Kidney tubule cell (primary cell): Measurements from ENCODE around the gene NCKAP5.

Experiments used
- DNase-seq: peaks from one replicate; pipeline ENCODE4 v3.0.0-alpha.2; 2018; ENCODE audit warnings: low spot score

Gene NCKAP5

DNA sequence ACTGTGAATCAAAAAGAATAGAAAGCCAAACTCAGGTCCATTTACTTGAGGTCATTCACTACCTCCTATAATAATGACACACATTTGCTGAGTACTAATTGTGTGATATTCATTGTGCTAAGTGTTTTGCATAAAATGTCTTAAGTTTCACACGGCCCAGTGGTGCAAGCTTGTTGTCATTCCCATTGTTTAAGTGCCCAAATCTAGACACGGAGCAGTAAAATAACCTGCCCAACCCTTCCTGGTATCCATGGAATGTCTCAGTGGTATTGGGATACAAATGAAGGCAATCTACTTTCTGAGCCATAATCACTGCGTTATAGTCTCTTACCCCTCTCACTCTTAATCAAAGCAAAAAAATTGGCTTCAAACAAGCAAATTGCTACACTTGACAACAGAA lies 233.3 kb downstream of the NCKAP5 start:
- DNase-seq: no peak

DNA sequence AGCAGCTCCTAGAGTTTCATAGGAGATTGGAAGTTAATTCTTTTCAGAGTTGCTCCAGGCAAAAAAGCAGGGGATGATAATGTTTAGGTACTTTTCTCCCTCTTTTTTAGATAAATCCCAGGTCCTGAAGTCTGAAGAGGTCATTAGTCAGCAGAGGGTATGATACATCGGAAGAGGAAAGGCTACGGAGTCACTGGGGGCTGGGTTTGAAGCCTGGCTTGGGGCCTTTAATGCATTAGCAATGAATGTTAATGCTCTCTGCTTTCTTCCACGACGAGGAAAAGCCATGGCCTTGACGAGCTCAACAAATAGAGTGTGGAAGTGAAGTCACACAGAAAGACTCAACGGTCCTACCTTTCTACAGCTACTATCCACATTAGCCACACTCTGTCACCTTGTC lies 235.1 kb downstream of the NCKAP5 start:
- DNase-seq: no peak

DNA sequence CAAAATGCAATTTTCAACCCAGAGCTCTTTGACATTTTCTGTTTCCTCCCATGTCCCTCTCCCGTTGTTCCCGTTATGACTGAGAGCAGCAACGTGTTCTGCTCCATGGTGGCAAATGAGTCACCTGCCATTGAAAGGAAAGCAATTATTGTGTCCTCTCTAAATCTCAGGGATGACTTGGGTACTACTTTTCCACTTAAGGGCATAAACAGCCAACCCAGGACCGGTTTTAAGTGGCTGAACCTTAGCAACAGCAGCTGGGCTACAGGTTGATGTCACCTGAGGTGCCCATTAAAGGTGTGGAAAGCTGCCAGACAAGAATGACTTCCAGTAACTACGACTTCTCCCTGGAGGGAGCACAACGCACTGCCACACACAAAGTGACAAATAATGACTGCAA lies 236.8 kb downstream of the NCKAP5 start:
- peak; percentile 43 for DNase-seq

DNA sequence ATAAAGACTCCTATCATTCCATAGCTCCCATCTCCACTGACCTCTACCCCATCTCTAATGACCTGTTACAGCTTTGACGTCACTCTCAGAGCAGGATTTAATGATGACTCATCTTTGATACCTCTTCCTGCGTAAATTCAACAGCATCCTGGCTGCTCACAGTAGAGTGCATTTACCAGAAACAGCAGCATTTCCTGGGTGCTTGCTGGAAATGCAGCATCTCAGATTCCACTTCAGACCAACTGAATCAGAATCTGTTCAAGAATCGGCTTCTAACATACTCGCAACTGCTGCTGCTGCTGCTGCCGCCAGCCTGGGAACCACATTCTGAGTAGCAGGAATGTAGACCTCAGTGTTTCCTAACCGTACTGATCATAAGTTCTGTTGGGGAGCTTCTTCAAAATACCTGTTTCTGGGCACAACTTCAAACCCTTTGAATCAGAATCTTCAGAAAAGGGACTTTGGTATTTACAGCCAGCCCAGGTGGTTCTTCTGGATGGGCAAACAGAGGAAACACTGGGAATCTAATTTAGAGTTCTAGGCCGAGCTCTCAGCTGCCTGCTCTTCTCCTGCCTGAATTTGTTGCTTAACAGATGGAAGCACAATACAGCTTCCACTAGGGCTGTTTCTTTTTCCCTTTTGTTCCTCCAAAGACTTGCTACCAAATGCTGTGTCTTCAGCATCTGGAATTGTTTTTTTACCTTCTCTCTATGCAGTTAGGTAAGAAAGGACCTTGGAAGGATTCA lies 241.4 kb downstream of the NCKAP5 start:
- peak; percentile 42 for DNase-seq

DNA sequence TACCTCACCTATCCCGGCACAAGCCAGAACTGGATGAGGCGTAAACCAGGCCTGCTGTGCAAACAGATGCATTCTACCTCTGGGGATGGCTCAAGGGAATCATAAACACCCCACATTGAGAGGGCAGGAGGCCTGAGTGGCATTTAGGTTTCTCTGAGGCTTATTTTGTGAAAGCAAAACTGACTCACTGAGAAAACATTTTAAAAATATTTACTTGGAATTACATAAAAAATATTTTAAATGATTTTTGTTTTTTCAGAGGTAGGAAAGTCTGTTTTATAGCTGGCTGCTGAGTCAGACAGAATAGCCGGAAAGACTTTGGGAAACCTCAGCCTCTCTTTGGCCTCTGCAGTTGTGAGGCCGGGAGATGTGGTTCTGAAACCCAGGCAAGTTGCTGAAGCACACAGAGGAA lies 244.1 kb downstream of the NCKAP5 start:
- no peak for DNase-seq

DNA sequence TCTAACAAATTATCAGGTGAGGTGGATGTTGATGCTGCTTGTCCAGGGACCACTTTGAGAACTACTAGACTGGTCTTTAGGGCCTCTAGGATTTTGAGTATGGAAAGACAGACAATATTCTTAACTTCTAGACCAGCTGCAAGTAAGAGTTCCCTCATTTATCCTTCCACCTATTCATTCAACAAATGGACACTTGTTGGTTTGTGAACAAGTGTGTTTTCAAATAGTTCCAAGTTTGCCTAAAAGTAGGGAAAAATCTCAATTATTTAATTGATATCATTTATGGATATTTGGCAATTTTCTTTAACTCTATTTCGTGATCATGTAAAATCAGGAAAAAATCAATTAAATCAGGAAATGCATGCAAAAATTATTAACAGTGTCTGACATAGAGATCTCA lies 245.4 kb downstream of the NCKAP5 start:
- DNase-seq: no peak

DNA sequence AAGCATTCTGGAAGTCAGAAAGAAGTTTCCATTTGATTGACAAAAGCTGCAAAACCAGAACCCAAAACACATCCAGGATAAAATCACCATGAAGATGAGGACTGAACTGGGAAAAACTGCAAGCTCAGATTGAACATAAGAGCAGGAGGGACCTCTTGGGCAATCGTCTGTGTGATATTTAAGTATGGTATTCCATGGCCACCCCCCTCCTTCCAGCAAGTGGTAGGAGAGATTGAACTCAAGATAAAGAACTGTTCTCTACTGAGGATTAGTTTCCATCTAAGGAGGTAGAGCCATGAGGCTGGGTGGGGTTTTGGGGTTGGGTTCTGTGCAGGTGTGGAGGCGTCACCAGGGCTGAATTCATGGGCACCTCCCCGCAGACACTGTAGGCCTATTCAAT lies 251.1 kb downstream of the NCKAP5 start:
- DNase-seq: no peak

DNA sequence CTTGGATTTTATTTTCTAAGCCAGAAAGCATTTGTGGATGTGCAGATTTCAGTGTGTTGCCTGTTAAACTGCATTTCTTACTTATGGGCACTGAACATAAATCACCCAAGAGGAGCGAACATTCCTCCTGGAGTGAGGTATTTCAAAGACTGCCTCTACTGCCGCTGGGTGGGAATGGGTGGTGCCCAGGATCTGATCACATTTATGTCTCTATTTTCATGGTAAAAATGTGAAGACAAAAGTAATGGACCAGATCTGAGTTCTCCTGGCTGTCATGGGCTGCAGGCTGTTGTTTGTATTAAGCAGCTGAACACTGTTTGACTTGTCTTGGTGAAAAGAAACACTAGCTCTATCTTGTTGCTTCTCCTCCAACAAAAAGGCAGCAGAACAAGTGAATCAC lies 251.7 kb downstream of the NCKAP5 start:
- DNase-seq: no peak

DNA sequence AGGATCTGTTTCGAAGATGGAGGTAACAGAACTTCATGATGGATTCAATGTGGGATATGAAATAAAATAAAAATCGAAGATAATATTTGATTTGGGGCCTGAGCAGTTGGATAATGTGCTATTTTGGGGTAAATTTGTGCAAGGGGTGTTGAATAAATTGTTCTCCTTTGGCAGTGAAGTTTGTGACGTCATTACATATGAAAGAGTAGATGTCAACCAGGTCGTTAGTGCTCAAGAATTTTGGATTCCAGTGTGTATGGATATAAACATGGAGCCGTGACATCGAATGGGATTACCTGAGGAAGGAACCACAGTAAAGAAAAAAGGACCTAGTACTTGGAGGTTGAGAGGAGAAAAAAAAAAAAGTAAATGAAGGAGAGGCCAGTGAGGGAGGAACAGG lies 253.0 kb downstream of the NCKAP5 start:
- no peak for DNase-seq

DNA sequence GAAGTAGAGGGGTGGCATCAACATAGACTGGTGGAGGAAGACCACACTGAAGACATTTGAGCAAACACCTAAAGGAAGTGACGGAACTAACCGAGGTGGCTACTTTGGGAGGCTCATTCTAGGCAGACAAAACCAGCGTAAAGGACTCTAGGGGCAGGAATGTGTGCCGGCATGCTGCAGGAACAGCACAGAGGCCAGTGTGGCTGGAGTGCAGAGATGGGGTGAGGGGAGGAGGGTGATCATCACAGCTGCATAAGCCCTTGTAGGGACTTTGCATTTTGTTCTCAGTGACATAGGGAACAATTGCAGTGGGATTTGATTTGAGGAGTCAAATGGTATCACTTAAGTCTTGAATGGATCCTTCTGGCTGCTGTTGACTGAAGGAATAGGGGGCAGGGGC lies 253.5 kb downstream of the NCKAP5 start:
- no peak for DNase-seq

DNA sequence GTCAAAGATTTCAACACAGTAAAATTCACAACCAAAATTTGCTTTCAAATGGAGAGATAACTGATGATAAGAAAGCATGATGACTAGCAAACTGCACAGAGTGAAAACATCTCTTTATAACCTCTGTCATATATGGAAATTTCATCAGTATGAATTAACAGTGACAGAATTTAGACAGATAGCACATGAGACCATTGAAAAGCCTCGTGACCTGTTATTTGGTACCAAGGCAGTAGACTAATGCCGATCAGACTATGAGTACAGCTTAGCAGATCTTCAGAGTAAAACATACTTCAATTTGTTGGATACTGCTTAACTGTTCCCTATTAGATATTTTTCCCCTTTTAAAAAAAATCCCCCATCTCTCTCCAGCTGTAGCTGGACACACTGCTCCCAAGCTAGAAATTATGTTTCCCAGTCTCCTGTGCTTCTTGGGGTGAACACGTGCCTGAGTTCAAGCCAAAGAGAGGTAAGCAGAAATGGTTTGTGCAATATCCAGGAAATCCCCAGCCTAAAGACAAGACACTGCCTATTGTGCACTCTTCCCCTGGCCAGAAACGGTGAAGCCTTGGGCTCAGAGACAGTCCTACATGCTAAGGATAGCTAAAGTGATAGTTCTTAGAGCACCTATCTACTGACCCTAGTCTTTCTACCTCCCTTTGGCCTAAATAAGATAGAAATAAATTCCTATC lies 256.1 kb downstream of the NCKAP5 start:
- DNase-seq: no peak

DNA sequence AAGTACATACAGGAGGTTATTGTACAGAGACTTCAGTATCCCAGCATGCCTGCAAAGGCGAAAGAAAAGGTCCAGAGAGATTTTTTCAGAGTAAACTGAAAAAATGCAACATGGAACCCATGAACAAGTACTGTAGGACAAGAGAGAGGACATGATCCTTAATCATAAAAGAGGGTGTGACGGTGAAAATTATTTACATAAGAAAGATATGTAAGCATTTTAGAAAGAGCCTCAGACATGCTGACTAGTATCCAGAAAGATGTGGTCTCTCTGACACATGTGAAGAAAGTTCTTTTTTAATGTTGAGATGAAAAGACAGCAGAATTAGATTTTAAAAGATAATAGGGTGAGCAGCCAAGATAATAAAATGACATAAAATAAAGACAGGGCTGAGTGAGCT lies 262.0 kb downstream of the NCKAP5 start:
- DNase-seq: no peak

DNA sequence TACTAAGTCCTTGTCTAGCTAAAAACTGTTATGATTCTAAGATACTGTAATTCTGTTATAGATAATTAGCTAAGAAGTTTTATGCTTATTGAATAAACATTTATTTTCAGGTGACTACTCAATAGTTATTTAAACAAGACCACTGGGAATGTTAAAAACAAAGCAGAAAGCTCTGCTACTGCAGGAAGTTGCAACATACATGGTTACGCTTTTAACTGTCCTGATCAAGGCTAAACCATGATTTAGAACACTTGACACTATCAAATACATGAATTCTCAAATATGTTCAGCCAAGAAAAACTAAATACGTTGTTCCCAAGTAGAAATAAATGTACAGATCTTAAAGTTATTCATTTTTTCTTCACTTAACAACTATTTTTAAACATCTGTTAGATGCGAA lies 263.9 kb downstream of the NCKAP5 start:
- no peak for DNase-seq

DNA sequence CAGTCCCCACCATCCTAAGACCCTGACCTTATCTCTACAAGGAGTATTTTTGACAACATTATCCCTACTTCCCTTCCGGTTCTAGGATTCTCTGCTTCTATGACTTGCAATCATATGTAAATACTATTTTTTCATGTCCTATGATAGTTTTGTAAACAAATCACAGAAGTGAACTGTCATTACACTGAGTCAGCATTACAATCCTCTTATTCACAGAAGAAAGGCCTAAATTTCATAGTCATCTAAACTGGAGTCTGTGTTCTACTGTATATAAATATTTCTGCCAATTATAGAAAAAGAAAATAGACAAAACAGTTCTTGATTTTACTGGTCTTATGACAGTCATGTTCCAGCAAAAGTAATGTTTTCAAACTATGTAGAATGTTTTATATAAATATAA lies 265.1 kb downstream of the NCKAP5 start:
- peak; percentile 12 for DNase-seq

DNA sequence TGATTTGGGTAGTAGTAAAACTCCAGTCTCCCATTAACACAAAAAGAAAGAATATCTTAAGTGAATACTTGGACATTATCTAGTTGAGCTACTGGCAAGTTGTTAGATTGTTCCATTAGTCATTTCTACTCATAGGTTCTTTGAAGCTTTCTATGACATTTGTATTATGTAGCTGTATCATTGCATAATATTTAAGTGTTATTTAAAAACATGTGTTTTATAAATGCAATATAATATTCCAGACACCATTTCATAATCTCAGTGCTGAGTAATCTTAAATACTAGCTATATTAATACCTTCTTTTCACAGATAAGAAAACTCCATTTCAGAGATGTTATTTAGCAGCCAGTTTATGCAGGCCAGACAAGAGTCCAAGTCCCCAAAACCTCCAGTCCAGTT lies 271.9 kb downstream of the NCKAP5 start:
- DNase-seq: no peak

DNA sequence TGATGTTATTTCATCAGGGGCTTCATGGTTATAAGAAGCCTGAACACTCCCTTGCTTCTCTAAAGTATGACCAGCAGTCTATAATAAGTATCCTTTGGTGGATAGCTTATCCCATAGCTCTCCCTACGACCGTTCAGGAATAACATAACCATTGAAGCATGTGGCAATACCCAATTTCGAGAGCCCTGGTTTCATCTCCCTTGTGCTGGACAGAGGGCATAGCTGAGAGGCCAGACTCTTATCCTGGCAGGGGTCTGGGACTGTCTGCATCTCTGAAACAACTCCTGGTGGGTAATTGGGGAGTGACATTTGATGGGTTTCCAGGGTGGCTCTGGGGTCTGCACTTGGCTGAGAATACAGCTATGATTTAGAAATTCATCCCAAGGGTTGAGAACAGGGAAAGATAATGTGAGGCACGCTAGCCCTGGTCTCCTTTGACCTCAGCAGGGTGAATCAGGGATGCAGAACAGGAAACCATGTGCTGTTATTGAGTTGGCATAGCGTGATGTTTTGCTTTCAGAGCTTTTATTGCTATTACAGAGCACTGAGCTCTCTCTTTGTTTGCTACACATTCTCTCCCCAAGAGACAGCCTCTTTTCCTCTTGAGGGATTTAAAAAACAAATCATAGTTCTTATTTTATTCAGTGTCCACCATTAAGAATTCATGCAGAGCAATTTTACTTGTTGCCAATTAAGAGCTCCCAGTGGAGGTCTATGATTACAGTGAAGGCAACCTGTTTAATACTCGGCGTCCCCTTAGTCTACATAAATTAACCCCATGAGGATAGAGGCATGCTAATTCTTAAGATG lies 274.5 kb downstream of the NCKAP5 start:
- DNase-seq: no peak

DNA sequence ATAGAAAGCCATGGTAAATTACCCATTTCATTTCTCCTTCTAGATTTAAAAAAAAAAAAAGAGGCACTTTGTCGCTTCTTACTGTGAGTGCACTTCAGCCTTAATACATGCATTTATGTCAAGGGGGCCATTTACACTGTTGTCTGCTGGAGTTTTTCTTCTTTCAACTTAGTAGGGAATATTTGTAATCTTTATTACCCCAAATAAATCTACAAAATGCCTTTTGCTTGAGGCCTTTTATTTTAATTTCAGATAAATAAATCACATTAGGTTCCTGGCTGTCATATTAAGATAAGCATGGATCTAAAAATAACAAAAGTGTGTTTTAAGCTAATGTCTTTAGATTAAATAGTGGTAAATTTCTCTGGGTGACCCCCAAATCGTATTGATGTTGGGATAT lies 276.0 kb downstream of the NCKAP5 start:
- DNase-seq: no peak

DNA sequence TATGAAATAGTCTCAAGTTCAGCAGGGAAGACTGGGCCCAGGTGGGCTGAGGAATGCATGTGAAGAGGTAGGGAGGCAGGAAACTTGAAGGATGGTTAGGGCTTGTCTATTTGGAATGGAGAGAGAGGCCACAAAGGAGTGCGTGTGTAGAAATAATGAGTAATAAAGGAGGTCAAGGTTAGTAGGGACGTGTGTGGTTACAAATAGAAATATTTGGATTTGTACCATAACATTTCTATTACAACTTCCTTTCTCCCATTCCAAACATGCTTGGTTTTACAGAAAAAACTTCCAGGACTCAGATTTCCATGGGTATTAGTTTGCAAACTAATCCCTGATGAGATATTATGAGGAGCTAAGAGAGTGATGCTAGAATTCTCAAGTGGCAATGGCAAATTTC lies 280.6 kb downstream of the NCKAP5 start:
- no peak for DNase-seq

DNA sequence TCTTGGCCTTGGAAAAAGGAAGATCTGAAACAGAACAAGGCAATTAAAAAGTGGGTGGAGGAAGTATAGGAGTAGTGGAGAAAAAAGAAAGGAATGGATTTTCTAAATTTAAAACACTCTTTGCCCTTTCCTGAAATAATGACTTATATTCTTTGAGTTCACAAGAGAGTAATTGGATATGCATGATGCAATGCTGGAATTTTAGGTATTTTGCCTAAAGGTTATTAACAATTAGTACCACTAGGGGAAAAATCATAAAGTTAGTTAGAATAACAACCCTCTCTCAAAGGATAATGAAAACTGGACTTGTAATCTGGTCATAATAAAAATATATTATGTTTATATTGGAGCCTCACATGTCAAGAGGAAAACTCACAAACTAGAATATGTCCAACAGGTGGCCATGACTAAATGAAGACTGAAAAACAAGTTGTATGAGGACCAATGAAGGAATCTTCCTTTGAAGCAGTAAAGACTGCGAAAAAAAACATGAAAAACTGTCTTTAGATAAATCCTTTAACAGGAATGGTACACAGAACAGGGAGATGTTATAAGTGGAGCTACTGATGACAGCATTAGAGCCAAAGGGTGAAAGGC lies 281.8 kb downstream of the NCKAP5 start:
- DNase-seq: peak; percentile 19

DNA sequence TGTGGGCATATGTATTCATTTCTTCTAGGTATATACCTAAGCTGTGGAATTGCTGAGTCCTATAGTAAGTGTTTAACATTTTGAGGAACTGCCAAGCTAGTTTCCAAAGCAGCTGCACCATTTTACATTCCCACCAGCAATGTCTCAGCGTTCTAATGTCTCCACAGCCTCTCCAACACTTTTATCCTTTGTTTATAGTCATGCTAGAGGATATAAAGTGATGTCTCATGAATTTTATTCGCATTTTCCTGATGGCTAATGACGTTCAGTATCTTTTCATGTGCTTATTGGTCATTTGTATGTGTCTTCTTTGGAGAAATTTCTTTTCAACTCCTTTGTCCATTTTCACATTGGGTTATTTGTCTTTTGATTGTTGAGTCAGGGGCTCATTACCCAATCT lies 295.2 kb downstream of the NCKAP5 start:
- no peak for DNase-seq

DNA sequence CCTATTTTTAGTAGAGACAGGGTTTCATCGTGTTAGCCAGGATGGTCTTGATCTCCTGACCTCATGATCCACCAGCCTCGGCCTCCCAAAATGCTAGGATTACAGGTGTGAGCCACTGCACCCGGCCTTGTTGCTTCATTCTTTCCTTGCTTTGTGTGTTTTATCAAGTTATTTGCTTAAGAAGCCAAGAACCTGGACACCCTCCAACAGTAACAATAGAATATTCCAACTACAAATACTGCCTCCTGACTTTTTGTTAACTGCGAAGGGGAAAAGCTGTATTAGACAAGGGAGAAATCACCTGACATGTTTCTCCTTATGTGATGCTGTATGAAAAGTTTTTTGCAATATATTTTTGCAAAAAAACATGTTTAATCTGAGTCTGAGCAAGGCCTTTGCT lies 297.2 kb downstream of the NCKAP5 start:
- no peak for DNase-seq

DNA sequence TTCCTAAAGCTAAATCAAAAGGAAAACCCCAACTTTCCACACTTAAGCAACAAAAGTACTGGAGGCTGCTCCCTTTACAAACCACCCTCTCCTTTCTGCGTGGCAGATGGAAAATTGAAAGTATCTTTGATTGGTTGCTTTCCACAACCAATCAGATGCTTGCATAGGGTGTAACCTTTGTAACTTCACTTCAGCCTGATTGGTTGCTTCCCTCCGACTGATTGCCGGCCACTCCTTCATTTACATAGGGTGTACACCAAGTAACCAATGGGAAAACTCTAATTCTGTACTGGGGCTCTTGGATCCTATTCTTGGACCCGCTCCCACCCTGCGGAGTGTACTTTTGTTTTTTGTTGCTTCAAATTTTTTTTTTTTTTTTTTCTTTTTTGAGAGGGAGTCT lies 297.7 kb downstream of the NCKAP5 start:
- DNase-seq: no peak
